GM21381 (cell line): ENCODE measurements around the gene NDUFB7.
"Not testable (repeated sequence)": the region's sequence is repeated elsewhere in the genome, so short reads cannot be mapped to it uniquely, and the experiment has no call there.

Experiments
- ATAC-seq: cut with Tn5 transposase; IDR thresholded peaks from one replicate; pipeline ENCODE4 v1.9.1; 2021; ENCODE audit warnings: mild to moderate bottlenecking, moderate library complexity; ENCODE audit not compliant: unreplicated experiment

Gene NDUFB7

GRCh38 chr19:14553939-14554243 lies 18.0 kb downstream of the NDUFB7 start:
- ATAC-seq: no peak

GRCh38 chr19:14553042-14553938 lies 18.6 kb downstream of the NDUFB7 start:
- no peak for ATAC-seq

GRCh38 chr19:14552006-14552360 lies 19.9 kb downstream of the NDUFB7 start:
- not testable (repeated sequence) for ATAC-seq

- not testable (repeated sequence) for ATAC-seq
These were observed 20.5 kb downstream of the NDUFB7 start for GRCh38 chr19:14551134-14552005.

GRCh38 chr19:14550201-14550754 lies 21.6 kb downstream of the NDUFB7 start:
- ATAC-seq: no peak

GRCh38 chr19:14545716-14546082 lies 26.2 kb downstream of the NDUFB7 start:
- ATAC-seq: no peak

- ATAC-seq: no peak
These were observed 26.7 kb downstream of the NDUFB7 start for GRCh38 chr19:14544977-14545715.

GRCh38 chr19:14544047-14544446 lies 27.8 kb downstream of the NDUFB7 start:
- no peak for ATAC-seq

- no peak for ATAC-seq
These were observed 29.0 kb downstream of the NDUFB7 start for GRCh38 chr19:14542711-14543328.

GRCh38 chr19:14541979-14542378 lies 29.9 kb downstream of the NDUFB7 start:
- not testable (repeated sequence) for ATAC-seq

- ATAC-seq: no peak
These were observed 30.9 kb downstream of the NDUFB7 start for GRCh38 chr19:14540741-14541525.

- no peak for ATAC-seq
These were observed 34.8 kb downstream of the NDUFB7 start for GRCh38 chr19:14536926-14537692.

- no peak for ATAC-seq
These were observed 38.4 kb downstream of the NDUFB7 start for GRCh38 chr19:14533450-14533849.

- ATAC-seq: no peak
These were observed 41.4 kb downstream of the NDUFB7 start for GRCh38 chr19:14530506-14530905.

GRCh38 chr19:14530005-14530348 lies 41.9 kb downstream of the NDUFB7 start:
- ATAC-seq: no peak

- ATAC-seq: peak; percentile 91
These were observed 42.4 kb downstream of the NDUFB7 start, which contains the start of gene TECR for GRCh38 chr19:14529254-14530004. TSS of gene TECR (plus strand) at chr19:14529594. CDS start at chr19:14529697, 103 bp downstream.

GRCh38 chr19:14528419-14529253 lies 43.2 kb downstream of the NDUFB7 start:
- ATAC-seq: no peak
